ENCODE data around the gene SHMT2. TPM values are rescaled to one million over a fixed set of nuclear protein-coding genes. Genes with fewer than 3 reads are reported as not detected.

Gene SHMT2
- total and polyA plus RNA-seq, 3 donors from 2014 or later, result 24.8 to 33.9 (median 25.9) TPM

GRCh38 chr12:57261428-57261865, 31.9 kb downstream of the SHMT2 start:
- DNase-seq, result no peak
- peaks cover 4% of the 10 kb centered on the region for H3K4me1 ChIP-seq
- H3K9me3 ChIP-seq, result no peaks in the 10 kb centered on the region
- WGBS, 2 donors, result 40 to 47% methylated on average over 2 of the region's 2 CpGs
- no peaks in the 10 kb centered on the region for H3K36me3 ChIP-seq (ENCODE audit: low read depth, missing control alignments)
- no peaks in the 10 kb centered on the region for H3K27me3 ChIP-seq
- intact Hi-C loops (cut with DNase I; ENCODE audit: low total_unique reads), result no loop called here
- H3K4me3 ChIP-seq, result no peak overlapping the region
- TF ChIP-seq POLR2A (IDR thresholded peaks at IDR 0.05) (no peak), CTCF (IDR thresholded peaks at IDR 0.05) (no peak)
- H3K27ac ChIP-seq, result no peak overlapping the region

GRCh38 chr12:57262126-57262822, 32.8 kb downstream of the SHMT2 start:
- TF ChIP-seq CTCF (IDR thresholded peaks at IDR 0.05), result no peak
- TF ChIP-seq POLR2A (IDR thresholded peaks at IDR 0.05), result no peak
- Histone ChIP-seq H3K27me3 (no peaks in the 10 kb centered on the region), H3K9me3 (no peaks in the 10 kb centered on the region), H3K36me3 (ENCODE audit: low read depth, missing control alignments) (no peaks in the 10 kb centered on the region), H3K4me1 (peaks cover 4% of the 10 kb centered on the region), H3K27ac (no peak overlapping the region), H3K4me3 (no peak overlapping the region)
- DNase-seq, result no peak
- intact Hi-C loops (cut with DNase I; ENCODE audit: low total_unique reads), result no loop called here
- 67 to 74% methylated on average over 3 of the region's 3 CpGs for WGBS, 2 donors

GRCh38 chr12:57263096-57263495, 33.6 kb downstream of the SHMT2 start:
- 93 to 94% methylated on average over 2 of the region's 2 CpGs for WGBS, 2 donors
- no peak overlapping the region for H3K4me3 ChIP-seq
- TF ChIP-seq POLR2A (IDR thresholded peaks at IDR 0.05) (no peak), CTCF (IDR thresholded peaks at IDR 0.05) (no peak)
- DNase-seq, result no peak
- H3K36me3 ChIP-seq (ENCODE audit: low read depth, missing control alignments), result no peaks in the 10 kb centered on the region
- intact Hi-C loops (cut with DNase I; ENCODE audit: low total_unique reads), result no loop called here
- H3K4me1 ChIP-seq, result peaks cover 4% of the 10 kb centered on the region
- H3K9me3 ChIP-seq, result no peaks in the 10 kb centered on the region
- H3K27me3 ChIP-seq, result no peaks in the 10 kb centered on the region
- no peak overlapping the region for H3K27ac ChIP-seq

- H3K36me3 ChIP-seq (ENCODE audit: low read depth, missing control alignments), result no peaks in the 10 kb centered on the region
- TF ChIP-seq CTCF (IDR thresholded peaks at IDR 0.05), result no peak
- intact Hi-C loops (cut with DNase I; ENCODE audit: low total_unique reads), result no loop called here
These were observed 37.2 kb downstream of the SHMT2 start for GRCh38 chr12:57266681-57267080.

GRCh38 chr12:57268264-57268663, 38.8 kb downstream of the SHMT2 start:
- H3K27ac ChIP-seq, result no peak overlapping the region
- no peak for DNase-seq
- 88 to 92% methylated on average over 7 of the region's 7 CpGs for WGBS, 2 donors
- TF ChIP-seq CTCF (IDR thresholded peaks at IDR 0.05) (no peak), POLR2A (IDR thresholded peaks at IDR 0.05) (no peak)
- H3K9me3 ChIP-seq, result no peaks in the 10 kb centered on the region
- intact Hi-C loops (cut with DNase I; ENCODE audit: low total_unique reads), result no loop called here
- peaks cover 6% of the 10 kb centered on the region for H3K4me1 ChIP-seq
- no peak overlapping the region for H3K4me3 ChIP-seq
- no peaks in the 10 kb centered on the region for H3K27me3 ChIP-seq
- H3K36me3 ChIP-seq (ENCODE audit: low read depth, missing control alignments), result no peaks in the 10 kb centered on the region

More at GRCh38 chr12:57266681-57267080, 37.2 kb downstream of the SHMT2 start:
- no peaks in the 10 kb centered on the region for H3K27me3 ChIP-seq
- no peak overlapping the region for H3K4me3 ChIP-seq
- H3K27ac ChIP-seq, result peak overlapping the region; percentile 3 to 30
- no peaks in the 10 kb centered on the region for H3K9me3 ChIP-seq
- H3K4me1 ChIP-seq, result no peaks in the 10 kb centered on the region
- no peak for DNase-seq
